Testis (tissue), 2 donors: ENCODE results near the gene CDK5RAP1.

ENCODE experiments used
- POLR2A ChIP-seq: fragments of 450-650 bp; IDR thresholded peaks from one replicate; pipeline ENCODE4 v1.6.1; 2017; ENCODE audit warnings: antibody characterized with exemption, mild to moderate bottlenecking, moderate library complexity
- TF ChIP-seq, protein P1 (sequence below), 3 experiments: fragments of 450-650 bp in 2 of 3; fragments of 200-600 bp in 1 of 3; sonication (generic) in 1 of 3; IDR thresholded peaks; one replicate each; pipeline ENCODE4 v1.5.1; 2016 to 2019; ENCODE audit warnings: antibody characterized with exemption in 3 of 3, mild to moderate bottlenecking in 2 of 3, moderate library complexity in 1 of 3

GRCh38 chr20:33325350-33325749 is 76.0 kb downstream of the CDK5RAP1 start:
- TF ChIP-seq, protein P1, sequence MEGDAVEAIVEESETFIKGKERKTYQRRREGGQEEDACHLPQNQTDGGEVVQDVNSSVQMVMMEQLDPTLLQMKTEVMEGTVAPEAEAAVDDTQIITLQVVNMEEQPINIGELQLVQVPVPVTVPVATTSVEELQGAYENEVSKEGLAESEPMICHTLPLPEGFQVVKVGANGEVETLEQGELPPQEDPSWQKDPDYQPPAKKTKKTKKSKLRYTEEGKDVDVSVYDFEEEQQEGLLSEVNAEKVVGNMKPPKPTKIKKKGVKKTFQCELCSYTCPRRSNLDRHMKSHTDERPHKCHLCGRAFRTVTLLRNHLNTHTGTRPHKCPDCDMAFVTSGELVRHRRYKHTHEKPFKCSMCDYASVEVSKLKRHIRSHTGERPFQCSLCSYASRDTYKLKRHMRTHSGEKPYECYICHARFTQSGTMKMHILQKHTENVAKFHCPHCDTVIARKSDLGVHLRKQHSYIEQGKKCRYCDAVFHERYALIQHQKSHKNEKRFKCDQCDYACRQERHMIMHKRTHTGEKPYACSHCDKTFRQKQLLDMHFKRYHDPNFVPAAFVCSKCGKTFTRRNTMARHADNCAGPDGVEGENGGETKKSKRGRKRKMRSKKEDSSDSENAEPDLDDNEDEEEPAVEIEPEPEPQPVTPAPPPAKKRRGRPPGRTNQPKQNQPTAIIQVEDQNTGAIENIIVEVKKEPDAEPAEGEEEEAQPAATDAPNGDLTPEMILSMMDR (IDR thresholded peaks at IDR 0.05), result no peak
- TF ChIP-seq POLR2A, result no peak
